ENCODE measurements around the gene CDK9.
"Not testable (repeated sequence)": the region's sequence is repeated elsewhere in the genome, so short reads cannot be mapped to it uniquely, and the experiment has no call there.

The CDK9 gene

DNA sequence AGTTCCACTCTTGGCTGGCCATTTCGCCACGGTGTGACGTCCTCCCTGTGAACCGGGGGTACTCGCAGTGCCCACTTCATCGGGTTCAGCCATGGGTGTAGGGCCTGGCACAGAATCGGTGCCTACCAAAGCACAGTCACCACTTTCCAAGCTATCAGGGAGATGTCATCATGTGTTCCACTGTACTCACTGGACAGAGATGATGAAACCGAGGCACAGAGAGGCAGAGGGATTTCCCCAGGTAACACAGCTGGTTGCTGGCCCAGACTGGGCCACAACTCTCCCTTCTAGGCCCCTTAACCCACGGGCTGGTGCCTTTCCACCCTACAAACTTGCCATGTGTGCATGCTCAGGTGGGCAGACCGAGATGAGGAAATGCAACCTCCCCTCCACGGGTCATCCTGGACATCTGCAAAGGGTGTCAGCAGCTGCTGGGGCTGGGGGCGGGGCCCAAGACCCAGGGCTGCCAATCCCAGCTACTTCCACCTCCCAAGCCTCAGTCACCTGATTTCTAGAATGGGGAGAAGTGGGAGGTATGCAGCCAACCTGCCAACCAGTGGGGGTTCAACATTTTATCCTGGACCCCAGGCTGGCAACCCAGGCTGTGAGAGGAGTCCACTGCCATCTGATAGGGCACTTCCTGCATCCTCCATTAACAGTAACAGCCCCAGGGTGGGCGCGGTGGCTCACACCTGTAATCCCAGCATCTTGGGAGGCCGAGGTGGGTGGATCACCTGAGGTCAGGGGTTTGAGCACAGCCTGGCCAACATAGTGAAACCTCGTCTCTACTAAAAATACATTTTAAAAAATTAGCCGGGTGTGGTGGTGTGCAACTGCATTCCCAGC lies 6.5 kb upstream of the CDK9 start:
- no peak overlapping the region for H2AFZ ChIP-seq
- H3K4me1 ChIP-seq: no peaks in the 10 kb centered on the region
- H3K27ac ChIP-seq: no peak overlapping the region
- TF ChIP-seq, protein P1, sequence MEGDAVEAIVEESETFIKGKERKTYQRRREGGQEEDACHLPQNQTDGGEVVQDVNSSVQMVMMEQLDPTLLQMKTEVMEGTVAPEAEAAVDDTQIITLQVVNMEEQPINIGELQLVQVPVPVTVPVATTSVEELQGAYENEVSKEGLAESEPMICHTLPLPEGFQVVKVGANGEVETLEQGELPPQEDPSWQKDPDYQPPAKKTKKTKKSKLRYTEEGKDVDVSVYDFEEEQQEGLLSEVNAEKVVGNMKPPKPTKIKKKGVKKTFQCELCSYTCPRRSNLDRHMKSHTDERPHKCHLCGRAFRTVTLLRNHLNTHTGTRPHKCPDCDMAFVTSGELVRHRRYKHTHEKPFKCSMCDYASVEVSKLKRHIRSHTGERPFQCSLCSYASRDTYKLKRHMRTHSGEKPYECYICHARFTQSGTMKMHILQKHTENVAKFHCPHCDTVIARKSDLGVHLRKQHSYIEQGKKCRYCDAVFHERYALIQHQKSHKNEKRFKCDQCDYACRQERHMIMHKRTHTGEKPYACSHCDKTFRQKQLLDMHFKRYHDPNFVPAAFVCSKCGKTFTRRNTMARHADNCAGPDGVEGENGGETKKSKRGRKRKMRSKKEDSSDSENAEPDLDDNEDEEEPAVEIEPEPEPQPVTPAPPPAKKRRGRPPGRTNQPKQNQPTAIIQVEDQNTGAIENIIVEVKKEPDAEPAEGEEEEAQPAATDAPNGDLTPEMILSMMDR (IDR thresholded peaks at IDR 0.05): no peak
- H3K36me3 ChIP-seq (ENCODE audit: control insufficient read depth, insufficient read depth, low read length): no peaks in the 10 kb centered on the region
- H3K79me2 ChIP-seq: no peaks in the 10 kb centered on the region
- H3K4me2 ChIP-seq (ENCODE audit: low read length): no peak overlapping the region
- no peaks in the 10 kb centered on the region for H3K27me3 ChIP-seq (ENCODE audit: control insufficient read depth, insufficient read depth, low read length)
- no peak overlapping the region for H3K9ac ChIP-seq
- no peak overlapping the region for H3K4me3 ChIP-seq (ENCODE audit: low read depth, low read length)
- H3K9me3 ChIP-seq (ENCODE audit: control insufficient read depth, low read length): no peaks in the 10 kb centered on the region

DNA sequence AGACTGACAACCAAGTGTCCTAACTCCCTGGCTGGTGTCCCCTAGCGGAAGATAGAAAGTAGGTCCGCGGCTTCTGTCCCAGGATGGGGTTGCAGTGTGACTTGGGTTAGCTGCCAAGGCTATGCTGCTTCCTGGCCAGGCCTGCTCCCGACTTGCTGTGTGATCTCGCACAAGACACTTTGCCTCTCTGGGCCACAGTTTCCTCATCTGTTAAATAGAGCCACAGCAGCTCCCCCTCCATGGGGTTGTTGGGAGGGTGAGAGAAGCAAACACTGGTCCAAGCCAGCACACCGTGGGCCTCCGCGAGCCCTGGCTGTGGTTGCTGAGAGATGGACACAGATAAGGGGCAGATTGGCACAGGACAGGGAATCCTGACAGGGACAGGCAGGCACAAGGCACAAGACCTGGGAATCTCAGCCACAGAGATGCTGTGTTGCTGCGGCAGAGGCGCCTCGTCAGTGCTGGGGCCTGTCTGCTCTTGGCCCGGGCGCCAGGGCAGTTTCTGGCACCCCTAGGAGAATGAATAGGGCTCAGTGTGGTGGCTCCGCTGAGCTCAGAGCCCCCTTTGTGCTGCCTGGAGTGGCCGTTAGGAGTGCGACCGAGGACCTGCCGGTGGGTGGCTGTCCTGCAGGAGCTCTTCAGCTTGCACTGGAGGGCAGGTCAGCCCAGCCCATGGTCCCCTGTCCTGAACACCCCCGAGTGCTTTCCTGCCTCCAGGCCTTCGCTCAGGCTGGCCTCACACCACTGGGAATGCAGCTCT lies 5.5 kb upstream of the CDK9 start:
- no peaks in the 10 kb centered on the region for H3K9me3 ChIP-seq (ENCODE audit: control insufficient read depth, low read length)
- no peaks in the 10 kb centered on the region for H3K36me3 ChIP-seq (ENCODE audit: control insufficient read depth, insufficient read depth, low read length)
- H2AFZ ChIP-seq: no peak overlapping the region
- no peak overlapping the region for H3K27ac ChIP-seq
- H3K9ac ChIP-seq: no peak overlapping the region
- no peaks in the 10 kb centered on the region for H3K27me3 ChIP-seq (ENCODE audit: control insufficient read depth, insufficient read depth, low read length)
- no peaks in the 10 kb centered on the region for H3K4me1 ChIP-seq
- H3K79me2 ChIP-seq: no peaks in the 10 kb centered on the region
- TF ChIP-seq, protein P1 (IDR thresholded peaks at IDR 0.05): no peak
- no peak overlapping the region for H3K4me3 ChIP-seq (ENCODE audit: low read depth, low read length)
- no peak overlapping the region for H3K4me2 ChIP-seq (ENCODE audit: low read length)

DNA sequence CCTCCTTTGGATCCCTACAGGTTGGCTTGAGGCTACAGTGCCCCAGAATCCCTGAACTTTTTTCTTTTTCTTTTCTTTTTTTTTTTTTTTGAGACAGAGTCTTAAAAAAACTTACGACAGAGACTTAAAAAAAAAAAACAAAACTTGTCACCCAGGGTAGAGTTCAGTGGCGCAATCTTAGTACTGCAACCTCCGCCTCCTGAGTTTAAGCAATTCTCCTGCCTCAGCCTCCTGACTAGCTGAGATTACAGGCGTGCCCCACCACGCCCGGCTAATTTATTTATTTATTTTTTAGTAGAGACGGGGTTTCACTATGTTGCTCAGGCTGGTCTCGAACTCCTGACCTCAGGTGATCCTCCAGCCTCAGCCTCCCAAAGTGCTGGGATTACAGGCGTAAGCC lies 4.9 kb upstream of the CDK9 start:
- H3K36me3 ChIP-seq (ENCODE audit: control insufficient read depth, insufficient read depth, low read length); H3K27ac ChIP-seq; H2AFZ ChIP-seq; H3K9me3 ChIP-seq (ENCODE audit: control insufficient read depth, low read length); H3K9ac ChIP-seq; H3K79me2 ChIP-seq; H3K4me1 ChIP-seq; H3K4me2 ChIP-seq (ENCODE audit: low read length); H3K27me3 ChIP-seq (ENCODE audit: control insufficient read depth, insufficient read depth, low read length); H3K4me3 ChIP-seq (ENCODE audit: low read depth, low read length): not testable (repeated sequence)

DNA sequence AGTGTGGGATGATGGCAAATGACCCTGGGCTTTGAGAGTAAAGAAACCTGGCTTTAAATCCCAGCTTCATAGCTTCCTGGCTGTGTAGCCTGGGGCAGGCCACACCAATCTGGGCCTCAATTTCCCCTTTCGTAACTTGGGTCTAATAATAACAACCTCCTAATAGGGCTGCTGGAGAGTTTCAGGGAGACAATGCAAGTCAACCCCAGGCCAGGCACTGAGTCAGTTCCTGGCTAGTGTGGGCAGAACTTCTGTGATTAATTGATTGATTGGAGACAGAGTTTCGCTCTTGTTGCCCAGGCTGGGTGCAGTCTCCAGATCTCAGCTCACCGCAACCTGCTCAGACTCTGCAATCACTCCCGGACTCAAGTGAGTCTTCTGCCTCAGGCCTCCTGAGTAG lies 4.0 kb upstream of the CDK9 start:
- Histone ChIP-seq H3K4me1 (no peaks in the 10 kb centered on the region), H3K27ac (no peak overlapping the region), H3K27me3 (ENCODE audit: control insufficient read depth, insufficient read depth, low read length) (no peaks in the 10 kb centered on the region), H3K9me3 (ENCODE audit: control insufficient read depth, low read length) (no peaks in the 10 kb centered on the region), H3K36me3 (ENCODE audit: control insufficient read depth, insufficient read depth, low read length) (no peaks in the 10 kb centered on the region), H3K79me2 (no peaks in the 10 kb centered on the region), H2AFZ (no peak overlapping the region), H3K9ac (no peak overlapping the region), H3K4me3 (ENCODE audit: low read depth, low read length) (no peak overlapping the region), H3K4me2 (ENCODE audit: low read length) (no peak overlapping the region)
- TF ChIP-seq, protein P1 (IDR thresholded peaks at IDR 0.05): no peak

DNA sequence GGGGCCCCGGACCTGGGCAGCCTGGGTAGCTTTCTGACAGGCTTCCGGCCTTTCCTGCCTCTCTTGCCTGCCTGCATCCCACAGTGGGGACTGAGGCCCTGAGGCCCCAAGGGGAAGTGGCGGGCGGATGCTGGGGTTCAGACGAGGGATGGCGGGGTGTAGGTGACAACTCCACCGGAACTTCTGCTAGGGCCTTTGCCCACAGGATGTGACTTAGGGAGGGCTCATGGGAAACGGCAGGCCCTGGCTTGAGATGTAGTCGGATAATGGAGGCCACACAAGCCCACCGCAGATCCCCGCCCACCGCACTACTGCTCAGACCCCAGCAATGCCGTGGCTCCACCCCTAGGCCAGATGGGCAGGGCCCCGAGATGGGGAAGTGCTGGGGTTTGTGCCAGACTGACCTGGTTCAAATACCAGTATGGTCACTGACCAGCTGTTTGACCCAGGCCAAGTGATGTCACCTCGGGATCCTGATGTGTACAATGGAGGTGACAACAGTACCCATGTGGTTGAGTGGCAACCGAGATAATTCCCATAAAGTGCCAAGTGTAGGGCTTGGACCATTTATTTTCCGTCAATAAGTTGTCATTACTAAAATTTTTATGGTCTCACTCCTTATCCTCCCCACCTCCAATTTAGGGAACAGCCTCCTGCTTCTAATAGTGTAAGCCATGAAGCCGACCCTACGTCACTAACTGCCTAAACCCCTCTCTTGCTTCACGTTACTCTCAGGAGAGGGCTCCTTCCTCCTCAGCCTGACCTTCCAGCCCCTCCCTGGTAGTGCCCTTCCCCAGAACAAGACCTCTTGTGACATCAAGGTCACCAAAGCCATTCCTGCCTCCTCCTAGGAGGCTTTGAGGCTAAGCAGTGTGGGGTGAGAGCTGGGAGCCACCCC lies 2.5 kb upstream of the CDK9 start:
- H3K9me3 ChIP-seq (ENCODE audit: control insufficient read depth, low read length): no peaks in the 10 kb centered on the region
- no peak overlapping the region for H3K4me2 ChIP-seq (ENCODE audit: low read length)
- H3K36me3 ChIP-seq (ENCODE audit: control insufficient read depth, insufficient read depth, low read length): no peaks in the 10 kb centered on the region
- no peak overlapping the region for H3K9ac ChIP-seq
- H3K27me3 ChIP-seq (ENCODE audit: control insufficient read depth, insufficient read depth, low read length): no peaks in the 10 kb centered on the region
- H3K79me2 ChIP-seq: peaks cover 3% of the 10 kb centered on the region
- TF ChIP-seq, protein P1 (IDR thresholded peaks at IDR 0.05): no peak
- peak overlapping the region; percentile 51 for H3K27ac ChIP-seq
- H3K4me1 ChIP-seq: no peaks in the 10 kb centered on the region
- H3K4me3 ChIP-seq (ENCODE audit: low read depth, low read length): no peak overlapping the region
- H2AFZ ChIP-seq: peak overlapping the region; percentile 11
